Esophagus muscularis mucosa (tissue), 4 donors: Measurements from ENCODE around the gene BMPR1B. TPM values are rescaled to one million over a fixed set of nuclear protein-coding genes. Genes with fewer than 3 reads are reported as not detected.
A peak's percentile ranks its signal among the peaks of the same experiment; 100 is the strongest.

Source experiments
- DNase-seq: peaks from one replicate; pipeline ENCODE4 v3.0.0-alpha.2; 2017; ENCODE audit errors: extremely low spot score
- H3K27ac ChIP-seq, 4 donors: fragments of 200-600 bp; sonication (generic); replicated peaks in 1 of 4; 1 replicate in 3 of 4; 2 replicates in 1 of 4; pipeline ENCODE4 v1.5.1; 2016 to 2019; ENCODE audit warnings: mild to moderate bottlenecking in 1 of 4
- H3K27me3 ChIP-seq, 4 donors: fragments of 200-600 bp; sonication (generic); one replicate each; pipeline versions ENCODE4 v1.5.1 to v1.6.0; 2016 to 2019
- H3K36me3 ChIP-seq, 4 donors: fragments of 200-600 bp; sonication (generic); one replicate each; pipeline ENCODE4 v1.5.1; 2016 to 2019
- H3K4me1 ChIP-seq, 4 donors: fragments of 200-600 bp; sonication (generic); one replicate each; pipeline ENCODE4 v1.5.1; 2016 to 2019
- H3K4me3 ChIP-seq, 4 donors: fragments of 200-600 bp; sonication (generic); 1 replicate in 2 of 4; 2 replicates in 2 of 4; pipeline ENCODE4 v1.5.1; 2016 to 2019; ENCODE audit warnings: mild to moderate bottlenecking in 4 of 4, moderate library complexity in 1 of 4
- H3K9me3 ChIP-seq, 4 donors: fragments of 200-600 bp; sonication (generic); 1 replicate in 3 of 4; 2 replicates in 1 of 4; pipeline ENCODE4 v1.5.1; 2016 to 2019
- CTCF ChIP-seq, 3 experiments: fragments of 200-600 bp in 2 of 3; fragments of 450-650 bp in 1 of 3; sonication (generic) in 2 of 3; IDR thresholded peaks; one replicate each; pipeline ENCODE4 v1.5.1; 2017 to 2019; ENCODE audit warnings: antibody characterized with exemption in 3 of 3, mild to moderate bottlenecking in 2 of 3, moderate library complexity in 1 of 3
- EP300 ChIP-seq: sonication (generic); formaldehyde crosslinking; IDR thresholded peaks from one replicate; pipeline ENCODE4 v1.6.1; 2017; ENCODE audit warnings: antibody characterized with exemption
- POLR2A ChIP-seq: fragments of 450-650 bp; IDR thresholded peaks from one replicate; pipeline ENCODE4 v1.6.1; 2017; ENCODE audit warnings: antibody characterized with exemption, moderate library complexity, mild to moderate bottlenecking, low read depth
- POLR2AphosphoS5 ChIP-seq, 2 donors: sonication (generic); formaldehyde crosslinking; IDR thresholded peaks; one replicate each; pipeline ENCODE4 v1.6.1; 2017; ENCODE audit warnings: antibody characterized with exemption in 2 of 2
- WGBS: methylation state at CpG from one replicate; pipeline ENCODE4 v1.1.5; 2018; 5-methylcytosine and 5-hydroxymethylcytosine counted together
- intact Hi-C: fragments of 100-400 bp; cut with DNase I; formaldehyde crosslinking; loops from one replicate; pipeline ENCODE4 v1.15.1; 2023
- total RNA-seq, 4 donors: library from RNA; depleted of rRNA; stranded (reverse); fragments of >200 nt; gene quantifications; one replicate each; pipeline versions ENCODE4 v1.1.0 to v1.2.1, GENCODE V29; 2016

BMPR1B gene
- total RNA-seq, 4 donors from 2014 or later: 11.3 to 22.0 (median 17.6) TPM

GRCh38 chr4:94813221-94813620, 55.5 kb downstream of the BMPR1B start:
- Histone ChIP-seq H3K27me3 (no peaks in the 10 kb centered on the region), H3K27ac (no peak overlapping the region), H3K4me3 (no peak overlapping the region), H3K4me1 (peaks cover 0 to 41% (median 25%) of the 10 kb centered on the region in 4 donors), H3K9me3 (no peaks in the 10 kb centered on the region), H3K36me3 (no peaks in the 10 kb centered on the region)
- no peak for DNase-seq
- intact Hi-C loops: no loop called here
- WGBS: 89% methylated on average over 6 of the region's 6 CpGs
- no peak for TF ChIP-seq EP300
- TF ChIP-seq POLR2AphosphoS5 (IDR thresholded peaks at IDR 0.05): no peak
- no peak for TF ChIP-seq CTCF (IDR thresholded peaks at IDR 0.05)
- no peak for TF ChIP-seq POLR2A

- Histone ChIP-seq H3K36me3 (no peaks in the 10 kb centered on the region), H3K4me3 (no peak overlapping the region), H3K27ac (no peak overlapping the region), H3K4me1 (peaks cover 2 to 47% (median 29%) of the 10 kb centered on the region in 4 donors), H3K9me3 (no peaks in the 10 kb centered on the region), H3K27me3 (no peaks in the 10 kb centered on the region)
- intact Hi-C loops: no loop called here
- TF ChIP-seq POLR2A (no peak), CTCF (IDR thresholded peaks at IDR 0.05) (no peak), POLR2AphosphoS5 (IDR thresholded peaks at IDR 0.05) (no peak), EP300 (no peak)
- DNase-seq: no peak
Measured at GRCh38 chr4:94814237-94814636, 56.5 kb downstream of the BMPR1B start.

GRCh38 chr4:94819371-94820168, 61.8 kb downstream of the BMPR1B start:
- H3K27ac ChIP-seq: peak overlapping the region; percentile 17 to 65 (median 50)
- no peaks in the 10 kb centered on the region for H3K9me3 ChIP-seq
- 31% methylated on average over 4 of the region's 4 CpGs for WGBS
- no peaks in the 10 kb centered on the region for H3K27me3 ChIP-seq
- H3K4me1 ChIP-seq: peaks cover 3 to 37% (median 22%) of the 10 kb centered on the region in 4 donors
- TF ChIP-seq EP300 (no peak), CTCF (IDR thresholded peaks at IDR 0.05) (no peak), POLR2A (no peak), POLR2AphosphoS5 (IDR thresholded peaks at IDR 0.05) (no peak)
- H3K36me3 ChIP-seq: no peaks in the 10 kb centered on the region
- H3K4me3 ChIP-seq: no peak overlapping the region
- intact Hi-C loops: no loop called here
- no peak for DNase-seq

- intact Hi-C loops: no loop called here
- whole genome bisulfite sequencing: 65% methylated on average over 5 of the region's 5 CpGs
- no peak for TF ChIP-seq POLR2AphosphoS5 (IDR thresholded peaks at IDR 0.05)
- TF ChIP-seq CTCF (IDR thresholded peaks at IDR 0.05): no peak
Measured at GRCh38 chr4:94826206-94826605, 68.5 kb downstream of the BMPR1B start.

More at GRCh38 chr4:94826206-94826605, 68.5 kb downstream of the BMPR1B start:
- Histone ChIP-seq H3K9me3 (no peaks in the 10 kb centered on the region), H3K4me1 (peaks cover 0 to 34% (median 18%) of the 10 kb centered on the region in 4 donors), H3K27me3 (no peaks in the 10 kb centered on the region), H3K27ac (no peak overlapping the region), H3K4me3 (no peak overlapping the region), H3K36me3 (no peaks in the 10 kb centered on the region)
- no peak for DNase-seq
